Upper lobe of left lung (tissue), 4 donors: ENCODE data around the gene AFG1L.

Source experiments
- CTCF ChIP-seq, 6 experiments: fragments of 450-650 bp in 4 of 6; fragments of 200-600 bp in 2 of 6; sonication (generic) in 2 of 6; IDR thresholded peaks; one replicate each; pipeline ENCODE4 v1.5.1; 2016 to 2019; ENCODE audit warnings: antibody characterized with exemption in 6 of 6
- POLR2A ChIP-seq, 4 donors: fragments of 450-650 bp; IDR thresholded peaks; one replicate each; pipeline ENCODE4 v1.5.1; 2016 to 2017; ENCODE audit warnings: antibody characterized with exemption in 4 of 4, mild to moderate bottlenecking in 2 of 4
- POLR2AphosphoS5 ChIP-seq, 2 donors: sonication (generic); formaldehyde crosslinking; IDR thresholded peaks; one replicate each; pipeline ENCODE4 v1.5.1; 2017; ENCODE audit warnings: antibody characterized with exemption in 2 of 2

DNA sequence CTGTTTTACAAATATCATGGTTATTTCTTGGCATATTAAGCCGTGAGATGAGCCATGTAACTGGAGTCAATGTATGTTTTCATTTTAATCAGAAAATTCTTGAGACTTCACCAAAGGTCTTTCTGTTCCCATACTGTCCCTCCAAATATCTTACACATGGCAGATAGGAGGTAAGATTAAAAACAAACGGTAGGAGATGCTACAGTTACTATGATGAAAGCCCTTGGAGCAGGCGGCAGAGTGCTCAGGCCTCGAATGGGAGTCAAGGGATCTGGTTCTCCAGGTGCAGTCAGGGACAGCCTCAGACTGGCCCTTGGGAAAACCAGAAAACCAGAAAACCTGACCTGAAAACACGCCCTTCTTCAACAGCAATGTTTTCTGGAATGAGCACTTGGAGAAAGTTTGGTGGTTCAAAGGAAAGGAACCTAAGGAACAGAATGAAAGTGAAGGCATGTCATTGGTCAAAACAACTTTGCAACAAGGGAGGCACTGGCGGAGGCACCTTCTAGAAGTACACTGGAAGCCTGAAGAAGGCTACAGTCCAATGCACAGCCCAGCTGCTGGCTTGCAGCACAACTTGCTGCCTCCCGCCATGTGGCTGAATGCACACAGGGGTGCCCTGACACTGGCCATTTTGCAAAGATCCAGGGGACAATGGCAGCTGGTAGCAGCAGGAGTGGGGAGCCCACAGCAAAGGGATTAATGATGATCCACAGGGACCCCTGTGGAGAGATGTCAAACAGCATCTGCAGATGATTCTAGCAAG is 248.5 kb downstream of the AFG1L start:
- no peak for TF ChIP-seq CTCF (IDR thresholded peaks at IDR 0.05)
- TF ChIP-seq POLR2A (IDR thresholded peaks at IDR 0.05), result no peak
- TF ChIP-seq POLR2AphosphoS5 (IDR thresholded peaks at IDR 0.05), result no peak
